ENCODE measurements around the gene KRT40.
"Not testable (repeated sequence)": the region's sequence is repeated elsewhere in the genome, so short reads cannot be mapped to it uniquely, and the experiment has no call there.

Gene KRT40

GRCh38 chr17:40984226-40984625 lies at the start of gene KRT40:
Gene KRT40, minus strand, starts transcription at chr17:40984326. Its CDS starts 53 bp downstream, at chr17:40984273.
- DNase-seq = no peak

- no peak for DNase-seq
Measured at GRCh38 chr17:41029633-41030245, 45.6 kb upstream of the KRT40 start, which contains the start of gene KRTAP1-4. Gene KRTAP1-4, minus strand, starts transcription at chr17:41030195. Its CDS starts 117 bp downstream, at chr17:41030078.

- no peak for DNase-seq
Measured at GRCh38 chr17:41026715-41027471, 42.8 kb upstream of the KRT40 start, which contains the start of gene KRTAP1-5. Gene KRTAP1-5, minus strand, starts transcription at chr17:41027208. Its CDS starts 53 bp downstream, at chr17:41027155.

GRCh38 chr17:41024697-41025096 lies 40.6 kb upstream of the KRT40 start:
- no peak for DNase-seq

- DNase-seq = no peak
Measured at GRCh38 chr17:41020336-41020735, 36.2 kb upstream of the KRT40 start.

- no peak for DNase-seq
Measured at GRCh38 chr17:41019415-41019814, 35.3 kb upstream of the KRT40 start.

GRCh38 chr17:41018541-41018940 lies 34.4 kb upstream of the KRT40 start:
- DNase-seq = no peak

GRCh38 chr17:41016578-41017215 lies 32.6 kb upstream of the KRT40 start:
- DNase-seq = no peak

- no peak for DNase-seq
Measured at GRCh38 chr17:41015454-41015853, 31.3 kb upstream of the KRT40 start.

GRCh38 chr17:41013606-41014005 lies 29.5 kb upstream of the KRT40 start:
- no peak for DNase-seq

- no peak for DNase-seq
Measured at GRCh38 chr17:41013181-41013580, 29.1 kb upstream of the KRT40 start.

- no peak for DNase-seq
Measured at GRCh38 chr17:41012326-41013120, 28.4 kb upstream of the KRT40 start.

- no peak for DNase-seq
Measured at GRCh38 chr17:41010441-41010840, 26.3 kb upstream of the KRT40 start.

GRCh38 chr17:41009936-41010335 lies 25.8 kb upstream of the KRT40 start:
- DNase-seq = no peak

- no peak for DNase-seq
Measured at GRCh38 chr17:41009301-41009760, 25.2 kb upstream of the KRT40 start.

- DNase-seq = no peak
Measured at GRCh38 chr17:41008811-41009210, 24.7 kb upstream of the KRT40 start, which contains the start of gene KRTAP3-1. Gene KRTAP3-1, minus strand, starts transcription at chr17:41009128. Its CDS starts 54 bp downstream, at chr17:41009074.

- DNase-seq = no peak
Measured at GRCh38 chr17:41004397-41004796, 20.3 kb upstream of the KRT40 start.

- DNase-seq = no peak
Measured at GRCh38 chr17:41003926-41004325, 19.8 kb upstream of the KRT40 start.

- no peak for DNase-seq
Measured at GRCh38 chr17:41002814-41003213, 18.7 kb upstream of the KRT40 start.

GRCh38 chr17:41001795-41002194 lies 17.7 kb upstream of the KRT40 start:
- no peak for DNase-seq

GRCh38 chr17:40999563-40999962 lies 15.4 kb upstream of the KRT40 start, which contains the start of gene KRTAP3-2:
Gene KRTAP3-2, minus strand, starts transcription at chr17:40999906. Its CDS starts 53 bp downstream, at chr17:40999853.
- not testable (repeated sequence) for DNase-seq

- DNase-seq = no peak
Measured at GRCh38 chr17:40997361-40997760, 13.2 kb upstream of the KRT40 start.

GRCh38 chr17:40996829-40997228 lies 12.7 kb upstream of the KRT40 start:
- DNase-seq = no peak

Measured in activated effector memory CD4-positive, alpha-beta T cell treated with Interleukin-2 at 50 U/mL for 16 hours (primary cell).